ENCODE data around the gene RAB40AL. TPM values are rescaled to one million over a fixed set of nuclear protein-coding genes. Genes with fewer than 3 reads are reported as not detected.
"Not testable (repeated sequence)": the region's sequence is repeated elsewhere in the genome, so short reads cannot be mapped to it uniquely, and the experiment has no call there.

Gene RAB40AL, protein sequence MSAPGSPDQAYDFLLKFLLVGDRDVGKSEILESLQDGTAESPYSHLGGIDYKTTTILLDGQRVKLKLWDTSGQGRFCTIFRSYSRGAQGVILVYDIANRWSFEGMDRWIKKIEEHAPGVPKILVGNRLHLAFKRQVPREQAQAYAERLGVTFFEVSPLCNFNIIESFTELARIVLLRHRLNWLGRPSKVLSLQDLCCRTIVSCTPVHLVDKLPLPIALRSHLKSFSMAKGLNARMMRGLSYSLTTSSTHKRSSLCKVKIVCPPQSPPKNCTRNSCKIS
- polyA plus RNA-seq (ENCODE audit: low read depth in 6 of 6) = not detected

DNA sequence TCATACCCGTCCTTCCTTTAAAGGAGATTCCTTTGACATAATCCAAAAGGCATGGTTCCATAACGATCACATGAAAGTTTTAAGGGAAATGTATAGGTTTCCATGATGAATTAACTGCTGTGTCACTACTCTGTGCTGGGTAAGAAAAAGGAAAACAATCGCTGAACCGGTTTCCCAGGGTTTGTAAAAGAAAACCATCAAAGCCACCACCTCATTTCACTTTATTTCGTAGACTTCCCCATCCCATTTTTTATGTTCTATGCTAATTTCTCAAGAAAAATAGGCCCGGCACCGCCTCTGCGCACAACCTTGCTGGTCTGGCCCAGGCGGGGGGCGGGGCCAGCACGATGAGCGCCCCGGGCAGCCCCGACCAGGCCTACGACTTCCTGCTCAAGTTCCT, at the start of gene RAB40AL:
TSS of gene RAB40AL (plus strand) at position 301 of the 400 bp plus-strand sequence. CDS start at position 348, 47 bp downstream.
- H3K36me3 Mint-ChIP-seq; H3K4me1 Mint-ChIP-seq; H3K27ac Mint-ChIP-seq; DNase-seq; H3K9me3 Mint-ChIP-seq; ATAC-seq (ENCODE audit: low read depth in 2 of 2); H3K27me3 Mint-ChIP-seq; H3K4me3 Mint-ChIP-seq: not testable (repeated sequence)

DNA sequence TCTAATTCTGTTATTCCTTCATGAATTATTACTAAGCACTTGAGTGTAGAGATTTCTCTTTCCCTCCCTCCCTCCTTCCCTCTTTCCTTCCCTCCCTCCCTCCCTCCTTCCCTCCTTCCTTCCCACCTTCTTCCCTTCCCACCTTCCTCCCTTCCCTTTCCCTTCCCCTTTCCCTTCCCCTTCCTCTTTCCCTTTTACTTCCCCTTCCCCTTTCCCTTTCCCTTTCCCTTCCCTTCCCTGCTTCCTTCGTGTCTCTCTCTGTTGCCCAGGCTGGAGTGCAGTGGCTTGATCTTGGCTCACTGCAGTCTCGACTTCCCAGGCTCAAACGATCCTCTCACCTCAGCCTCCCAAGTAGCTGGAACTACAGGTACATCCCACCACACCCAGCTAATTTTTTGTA, 49.4 kb upstream of the RAB40AL start:
- no peaks in the 10 kb centered on the region for H3K4me1 Mint-ChIP-seq
- no peaks in the 10 kb centered on the region for H3K27me3 Mint-ChIP-seq
- peaks cover 0 to 8% of the 10 kb centered on the region in 2 donors for H3K36me3 Mint-ChIP-seq
- no peaks in the 10 kb centered on the region for H3K9me3 Mint-ChIP-seq
- ATAC-seq (ENCODE audit: low read depth in 2 of 2) = no peak
- no peak overlapping the region for H3K27ac Mint-ChIP-seq
- H3K4me3 Mint-ChIP-seq = no peak overlapping the region
- DNase-seq = no peak

DNA sequence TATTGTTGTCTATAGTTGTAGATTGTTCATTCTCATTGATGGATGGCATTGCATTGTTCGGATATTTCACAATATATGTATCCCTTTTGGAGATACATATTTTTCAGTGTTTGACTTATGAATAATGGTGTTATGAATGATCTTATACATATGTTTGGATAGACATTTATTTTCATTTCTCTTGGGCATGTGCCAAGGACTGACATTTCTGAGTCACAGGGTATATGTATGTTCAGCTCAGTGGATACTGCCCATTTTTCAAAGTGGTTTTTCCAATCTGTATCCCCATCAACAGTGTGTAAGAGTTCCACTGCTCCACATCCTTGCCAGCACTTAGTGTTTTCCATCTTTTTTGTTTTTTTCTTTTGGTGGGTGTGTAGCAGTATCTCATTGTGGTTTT, 45.0 kb upstream of the RAB40AL start:
- H3K27ac Mint-ChIP-seq = peak overlapping the region in 2 of 6 donors; percentile 22 to 35
- no peaks in the 10 kb centered on the region for H3K4me1 Mint-ChIP-seq
- ATAC-seq (ENCODE audit: low read depth in 2 of 2) = no peak
- no peaks in the 10 kb centered on the region for H3K9me3 Mint-ChIP-seq
- no peaks in the 10 kb centered on the region for H3K27me3 Mint-ChIP-seq
- no peak for DNase-seq
- H3K4me3 Mint-ChIP-seq = no peak overlapping the region
- peaks cover 0 to 8% of the 10 kb centered on the region in 2 donors for H3K36me3 Mint-ChIP-seq

DNA sequence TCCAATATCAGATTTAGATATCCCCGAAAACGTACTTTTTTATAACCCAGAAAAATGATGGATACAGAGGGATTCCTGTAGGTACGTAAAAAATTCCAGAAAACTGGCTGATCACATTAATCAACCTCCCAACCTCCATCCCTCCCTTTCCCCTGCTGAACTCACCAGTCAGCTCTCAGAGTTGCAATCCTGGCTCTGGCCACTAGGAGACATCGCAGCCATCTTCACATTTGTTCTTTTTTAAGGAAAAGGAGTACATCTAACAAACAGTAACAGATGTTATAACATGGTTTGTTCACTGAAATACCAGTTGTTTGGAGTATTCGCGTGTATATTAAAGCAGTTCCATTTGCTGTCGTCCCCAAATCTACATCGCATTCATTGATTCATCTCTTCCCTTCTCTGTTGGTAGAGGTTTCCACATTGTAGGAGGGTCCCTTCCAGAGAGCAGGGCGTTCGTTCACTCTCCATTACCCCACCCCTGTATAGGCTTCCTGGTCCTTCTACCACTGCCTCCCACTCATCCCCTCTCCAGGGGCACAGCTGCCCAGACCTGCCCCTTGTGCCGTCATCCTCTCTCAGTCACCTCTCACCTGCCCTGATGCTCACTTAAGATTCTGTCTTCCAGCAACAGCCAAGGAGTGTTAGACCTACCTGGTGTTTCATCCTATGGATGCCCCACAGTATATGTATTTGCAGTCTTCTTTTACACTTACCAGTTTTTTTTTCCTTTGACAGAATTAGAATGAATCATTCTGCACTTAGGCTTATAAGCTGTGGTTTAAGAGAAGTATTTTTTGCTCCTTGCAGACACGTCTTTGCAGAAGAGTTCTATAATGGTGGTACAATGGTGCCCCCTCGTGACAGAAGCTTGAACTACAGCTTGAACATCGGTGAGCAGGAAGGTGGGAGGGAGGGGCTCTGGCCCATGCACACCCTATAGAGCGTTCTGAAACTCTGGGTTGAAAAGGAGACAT, 36.8 kb upstream of the RAB40AL start:
- H3K36me3 Mint-ChIP-seq = no peaks in the 10 kb centered on the region
- H3K4me1 Mint-ChIP-seq = peaks cover 9 to 12% (median 10%) of the 10 kb centered on the region in 3 donors
- no peaks in the 10 kb centered on the region for H3K27me3 Mint-ChIP-seq
- peak; percentile 45 for DNase-seq
- ATAC-seq (ENCODE audit: low read depth in 2 of 2) = peak; percentile 67 to 82
- no peak overlapping the region for H3K27ac Mint-ChIP-seq
- H3K4me3 Mint-ChIP-seq = peak overlapping the region in 2 of 8 donors; percentile 1 to 65
- peaks cover 0 to 4% (median 0%) of the 10 kb centered on the region in 7 donors for H3K9me3 Mint-ChIP-seq

DNA sequence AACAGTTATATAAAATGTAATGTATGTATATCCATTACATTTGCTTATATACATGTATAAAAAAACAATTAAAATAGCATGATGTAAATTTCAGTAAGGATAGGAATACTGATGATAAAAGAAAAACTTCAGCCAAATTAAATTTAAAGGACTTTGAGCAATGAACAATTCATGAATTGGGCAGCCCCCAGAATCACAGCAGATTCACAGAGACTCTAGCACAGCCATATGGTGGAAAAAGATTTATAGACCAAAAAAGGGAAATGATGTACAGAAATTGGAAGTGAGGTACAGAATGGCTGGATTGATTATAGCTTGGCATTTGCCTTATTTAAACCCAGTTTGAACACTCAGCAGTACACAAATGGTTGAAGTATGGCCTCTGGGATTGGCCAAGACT, 34.7 kb upstream of the RAB40AL start:
- Mint-ChIP-seq H3K27ac (no peak overlapping the region), H3K4me1 (peaks cover 9 to 12% (median 10%) of the 10 kb centered on the region in 3 donors), H3K9me3 (peaks cover 0 to 4% (median 0%) of the 10 kb centered on the region in 7 donors), H3K27me3 (no peaks in the 10 kb centered on the region), H3K36me3 (peaks cover 6 to 7% of the 10 kb centered on the region in 2 donors), H3K4me3 (no peak overlapping the region)
- DNase-seq = no peak
- no peak for ATAC-seq (ENCODE audit: low read depth in 2 of 2)

DNA sequence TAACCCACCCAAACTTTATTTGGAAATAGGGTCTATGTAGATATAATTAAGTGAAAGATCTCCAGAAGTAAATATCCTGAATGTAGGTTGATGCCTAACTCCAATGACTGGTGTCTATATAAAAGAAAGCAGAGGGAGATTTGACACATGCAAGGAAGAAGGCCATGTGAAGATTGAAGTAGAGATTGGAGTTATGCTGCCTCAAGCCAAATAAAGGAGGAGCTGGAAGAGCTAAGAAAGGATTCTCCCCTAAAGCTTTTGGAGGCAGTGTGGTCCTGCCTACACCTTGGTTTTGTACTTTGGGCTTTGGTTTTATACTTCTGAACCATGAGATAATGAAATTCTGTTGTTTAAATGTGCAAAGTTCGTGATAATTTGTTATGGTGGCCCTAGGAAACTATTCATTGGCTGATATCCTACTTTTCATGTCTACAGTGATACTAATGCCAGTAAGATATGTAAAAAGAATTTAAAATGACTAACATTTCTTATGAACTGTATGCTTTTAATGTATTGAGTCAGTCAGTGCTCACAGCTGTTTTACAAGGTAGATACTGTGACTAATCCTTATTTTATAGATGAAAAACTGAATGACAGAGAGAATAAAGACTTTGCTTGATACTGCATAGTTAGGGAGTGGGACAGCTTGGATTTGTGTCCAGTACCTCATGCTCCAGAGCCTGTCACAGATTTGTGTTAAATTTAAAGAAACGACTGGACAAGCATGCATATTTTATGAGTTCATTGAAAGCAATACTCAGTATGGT, 5.9 kb upstream of the RAB40AL start:
- H3K9me3 Mint-ChIP-seq = no peaks in the 10 kb centered on the region
- no peak overlapping the region for H3K4me3 Mint-ChIP-seq
- H3K4me1 Mint-ChIP-seq = no peaks in the 10 kb centered on the region
- ATAC-seq (ENCODE audit: low read depth in 2 of 2) (no peak), DNase-seq (no peak)
- H3K36me3 Mint-ChIP-seq = no peaks in the 10 kb centered on the region
- no peak overlapping the region for H3K27ac Mint-ChIP-seq
- H3K27me3 Mint-ChIP-seq = no peaks in the 10 kb centered on the region

DNA sequence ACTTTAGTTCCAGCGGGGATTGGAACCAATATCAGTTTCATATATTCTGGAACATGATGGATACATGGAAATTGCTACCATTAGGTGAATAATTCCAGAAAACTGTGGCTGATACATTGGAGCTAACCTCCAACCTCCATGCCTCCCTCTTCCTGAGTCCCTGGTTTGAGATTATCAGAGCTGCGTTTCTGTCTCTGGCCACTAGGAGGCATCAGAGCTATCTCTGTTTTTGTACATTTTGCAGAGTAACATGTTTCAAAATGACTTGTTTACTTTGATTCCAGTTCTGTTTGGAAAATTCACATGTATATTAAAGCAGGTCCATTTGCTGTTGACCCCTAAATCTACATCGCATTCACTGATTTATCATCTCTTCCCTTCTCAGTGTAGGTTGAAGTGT, 2.4 kb upstream of the RAB40AL start:
- Mint-ChIP-seq H3K4me3 (no peak overlapping the region), H3K4me1 (no peaks in the 10 kb centered on the region), H3K36me3 (no peaks in the 10 kb centered on the region), H3K27me3 (no peaks in the 10 kb centered on the region), H3K9me3 (no peaks in the 10 kb centered on the region), H3K27ac (no peak overlapping the region)
- DNase-seq (peak; percentile 1), ATAC-seq (ENCODE audit: low read depth in 2 of 2) (no peak)

DNA sequence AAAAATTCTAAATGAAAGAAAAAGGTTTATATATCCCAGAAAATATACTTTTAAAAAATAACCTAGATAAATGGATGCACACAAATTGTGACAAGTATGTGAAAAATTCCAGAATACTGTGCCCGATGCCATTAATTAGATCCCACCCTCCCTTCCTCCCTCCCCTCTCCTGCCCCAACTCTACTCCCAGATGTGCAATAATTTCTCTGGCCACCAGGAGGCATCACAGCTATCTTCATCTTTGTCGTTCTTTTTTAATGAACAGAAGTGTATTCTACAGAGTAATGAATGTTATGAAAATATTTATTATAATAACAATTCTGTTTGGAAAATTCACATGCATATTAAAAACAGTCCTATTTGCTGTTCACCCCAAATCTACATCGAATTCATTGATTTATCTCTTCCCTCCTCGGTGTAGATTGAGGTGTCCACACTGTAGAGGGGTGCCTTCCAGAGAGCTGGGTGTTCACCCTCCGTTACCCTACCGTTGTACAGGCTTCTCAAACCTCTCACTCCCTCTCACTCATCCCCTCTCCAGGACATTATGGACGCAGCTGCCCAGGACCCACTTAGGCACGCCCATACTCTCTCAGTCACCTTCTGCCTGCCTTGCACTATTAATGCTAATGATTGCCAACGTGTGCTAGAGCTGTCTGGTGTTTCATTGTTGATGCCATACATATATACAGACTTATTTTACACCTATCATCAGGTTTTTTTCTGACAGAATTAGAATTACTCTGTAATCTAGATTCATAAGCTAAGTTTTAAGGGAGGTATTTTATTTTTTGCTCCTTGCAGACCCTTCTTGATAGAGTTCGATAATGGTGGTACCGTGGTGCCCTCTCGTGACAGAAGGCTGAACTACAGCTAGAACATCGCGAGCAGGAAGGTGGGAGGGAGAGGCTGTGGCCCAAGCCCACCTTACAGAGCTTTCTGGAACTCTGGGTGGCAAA, 14.1 kb downstream of the RAB40AL start:
- H3K9me3 Mint-ChIP-seq = peaks cover 0 to 1% (median 0%) of the 10 kb centered on the region in 7 donors

DNA sequence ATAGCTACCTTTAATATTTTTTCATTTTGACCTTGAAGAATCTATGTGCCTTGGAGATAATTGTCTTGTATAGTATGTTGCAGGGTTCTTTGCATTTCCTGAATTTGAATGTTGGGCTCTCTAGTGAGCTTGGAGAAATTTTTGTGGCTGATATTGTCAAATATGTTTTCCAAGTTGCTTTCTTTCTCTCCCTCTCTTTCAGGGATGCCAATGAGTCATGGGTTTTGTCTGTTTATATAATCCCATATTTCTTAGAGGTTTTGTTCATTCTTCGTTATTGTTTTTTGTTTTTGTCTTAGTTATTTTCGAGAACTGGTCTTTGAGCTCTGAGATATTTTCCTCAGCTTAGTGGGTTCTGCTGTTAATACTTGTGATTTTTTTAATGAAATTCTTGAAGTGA, 20.7 kb downstream of the RAB40AL start:
- Mint-ChIP-seq H3K27ac (no peak overlapping the region), H3K27me3 (no peaks in the 10 kb centered on the region), H3K4me1 (no peaks in the 10 kb centered on the region), H3K4me3 (no peak overlapping the region), H3K36me3 (no peaks in the 10 kb centered on the region), H3K9me3 (peaks cover 0 to 16% (median 5%) of the 10 kb centered on the region in 7 donors)
- no peak for ATAC-seq (ENCODE audit: low read depth in 2 of 2)
- DNase-seq = no peak

More for the DNA sequence above, 14.1 kb downstream of the RAB40AL start:
- Mint-ChIP-seq H3K27me3 (no peaks in the 10 kb centered on the region), H3K4me3 (peak overlapping the region; percentile 53 to 88 (median 70)), H3K36me3 (no peaks in the 10 kb centered on the region), H3K27ac (no peak overlapping the region), H3K4me1 (peaks cover 6 to 7% (median 7%) of the 10 kb centered on the region in 3 donors)
- DNase-seq = peak; percentile 17
- ATAC-seq (ENCODE audit: low read depth in 2 of 2) = peak; percentile 50 to 70

DNA sequence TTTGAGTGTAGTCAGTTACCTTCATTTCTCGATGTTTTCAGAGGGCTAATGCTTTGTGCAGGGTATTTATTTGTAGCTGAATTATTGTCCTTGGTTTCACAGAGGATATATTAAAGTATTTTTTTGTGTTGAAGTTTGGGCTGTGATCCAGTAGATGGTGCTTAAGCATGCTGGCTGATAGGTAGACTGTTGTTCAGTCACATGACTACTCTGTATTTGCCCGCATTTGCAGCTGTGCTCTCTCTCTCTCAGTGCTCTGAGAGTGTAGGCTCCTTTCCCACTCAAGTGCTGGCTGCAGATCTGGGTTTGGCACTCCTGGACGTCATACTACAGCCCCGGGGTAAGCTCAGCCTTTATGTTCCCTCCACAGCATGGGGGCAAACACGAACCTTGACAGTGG, 21.7 kb downstream of the RAB40AL start:
- ATAC-seq (ENCODE audit: low read depth in 2 of 2) (no peak), DNase-seq (no peak)
- H3K9me3 Mint-ChIP-seq = peaks cover 0 to 16% (median 5%) of the 10 kb centered on the region in 7 donors
- H3K27me3 Mint-ChIP-seq = no peaks in the 10 kb centered on the region
- no peak overlapping the region for H3K4me3 Mint-ChIP-seq
- H3K27ac Mint-ChIP-seq = no peak overlapping the region
- H3K36me3 Mint-ChIP-seq = no peaks in the 10 kb centered on the region
- no peaks in the 10 kb centered on the region for H3K4me1 Mint-ChIP-seq

DNA sequence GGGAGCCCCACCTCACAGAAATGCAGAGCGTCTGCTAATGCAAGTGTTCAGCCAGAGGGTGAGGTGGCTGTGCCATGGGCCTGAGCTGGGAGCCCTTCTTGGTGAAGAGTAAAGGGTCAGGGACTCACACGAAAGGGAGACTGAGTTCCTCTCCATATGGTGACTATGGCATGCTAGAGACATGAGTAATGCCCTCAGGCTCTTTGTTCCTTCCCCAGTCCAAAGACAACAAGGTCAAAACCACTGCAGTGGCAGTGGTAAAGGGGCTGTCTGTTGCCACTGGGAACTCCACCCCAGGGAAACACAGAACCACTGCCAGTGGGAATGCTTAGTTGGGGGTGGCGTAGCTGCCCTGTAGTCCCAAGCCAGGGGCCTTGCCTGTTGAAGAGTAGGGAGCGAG, 22.4 kb downstream of the RAB40AL start:
- Mint-ChIP-seq H3K4me1 (no peaks in the 10 kb centered on the region), H3K4me3 (no peak overlapping the region), H3K36me3 (no peaks in the 10 kb centered on the region), H3K9me3 (peaks cover 0 to 16% (median 5%) of the 10 kb centered on the region in 7 donors), H3K27me3 (no peaks in the 10 kb centered on the region), H3K27ac (no peak overlapping the region)
- no peak for DNase-seq
- ATAC-seq (ENCODE audit: low read depth in 2 of 2) = no peak

DNA sequence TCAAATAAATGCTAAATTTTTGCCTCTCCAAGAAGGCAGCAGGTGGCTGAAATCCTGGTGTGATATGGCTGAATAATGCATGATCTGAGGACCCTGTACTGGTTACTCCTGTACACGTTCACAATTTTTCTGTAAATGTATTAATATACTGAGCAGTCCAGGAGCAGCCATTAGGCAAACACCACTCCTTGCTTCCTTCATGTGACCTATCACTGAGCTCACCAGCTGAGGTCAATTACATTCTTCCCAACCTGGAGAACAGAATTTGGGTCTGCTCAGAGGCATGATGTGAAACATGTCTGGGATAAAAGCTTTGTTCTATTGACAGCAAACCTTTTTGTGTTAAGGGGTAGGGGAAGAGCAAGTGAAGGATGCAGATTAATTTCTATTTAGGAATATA, 26.9 kb downstream of the RAB40AL start:
- ATAC-seq (ENCODE audit: low read depth in 2 of 2) (no peak), DNase-seq (no peak)
- H3K9me3 Mint-ChIP-seq = peaks cover 4 to 11% (median 9%) of the 10 kb centered on the region in 7 donors
- H3K36me3 Mint-ChIP-seq = peaks cover 0 to 7% of the 10 kb centered on the region in 2 donors
- H3K4me3 Mint-ChIP-seq = no peak overlapping the region
- no peaks in the 10 kb centered on the region for H3K27me3 Mint-ChIP-seq
- no peak overlapping the region for H3K27ac Mint-ChIP-seq
- H3K4me1 Mint-ChIP-seq = no peaks in the 10 kb centered on the region
